Measurements from ENCODE around the gene FLRT2.

Gene FLRT2

DNA sequence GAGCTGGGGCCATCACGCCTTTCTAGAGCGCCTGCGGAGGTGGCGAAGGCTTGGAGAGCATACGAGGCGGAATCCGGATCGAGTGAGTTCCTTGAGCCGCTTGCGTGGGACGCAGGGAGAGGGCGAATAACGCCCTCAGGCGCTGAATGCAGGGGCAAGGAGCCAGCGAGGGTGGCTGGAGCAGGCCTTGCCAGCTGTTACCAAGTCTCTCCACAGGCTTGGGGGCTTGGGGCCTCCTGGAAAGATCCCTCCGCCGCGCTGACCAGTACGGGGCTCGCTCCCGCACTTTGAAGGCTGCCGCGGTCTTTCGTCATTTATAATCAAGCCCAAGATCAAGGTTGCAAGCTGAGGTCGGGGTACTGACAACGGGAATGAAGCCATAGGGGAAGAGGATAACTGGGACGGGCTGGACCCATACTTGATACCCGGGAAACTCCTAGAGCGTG is 1.2 kb downstream of the FLRT2 start:
- peak; percentile 7 for DNase-seq (ENCODE audit: low spot score)

DNA sequence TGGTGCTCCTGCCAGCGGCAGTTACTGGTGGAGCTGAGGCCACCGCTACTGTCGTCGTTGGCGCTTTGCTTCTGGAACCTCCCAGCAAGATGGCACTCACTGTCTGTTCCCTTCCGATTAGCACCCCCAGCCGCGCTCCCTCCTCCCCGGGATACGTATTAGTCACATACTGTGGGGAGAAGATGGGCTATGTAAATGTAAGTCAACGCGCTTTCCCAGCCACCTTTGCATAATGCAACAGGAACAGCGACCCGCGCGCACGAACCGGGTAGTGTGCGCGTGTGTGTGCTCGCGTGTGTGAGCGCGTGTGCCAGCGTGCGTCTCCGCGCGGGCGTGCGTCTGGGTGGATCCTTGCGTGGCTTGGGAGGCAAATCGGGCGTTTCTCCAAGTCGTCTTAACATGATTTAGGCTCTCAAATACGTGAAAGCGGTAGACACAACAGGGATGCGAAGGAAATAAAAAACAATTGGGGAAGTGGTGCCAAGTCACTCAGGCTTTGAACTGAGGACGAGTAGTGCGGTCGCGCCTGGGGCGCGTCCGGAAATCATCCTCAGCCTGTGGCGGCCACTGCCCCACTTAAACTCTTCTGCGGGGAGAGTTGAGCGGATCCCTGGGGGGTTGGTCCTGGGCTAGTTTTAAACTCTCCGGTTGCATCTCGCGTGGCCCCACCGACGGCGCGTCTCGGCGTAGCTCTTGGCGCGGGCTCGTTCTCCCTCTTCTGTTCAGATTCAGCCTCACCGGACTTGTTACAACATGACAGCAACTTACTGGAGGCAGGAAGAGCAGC is 1.8 kb downstream of the FLRT2 start:
- DNase-seq (ENCODE audit: low spot score) = peak; percentile 83

DNA sequence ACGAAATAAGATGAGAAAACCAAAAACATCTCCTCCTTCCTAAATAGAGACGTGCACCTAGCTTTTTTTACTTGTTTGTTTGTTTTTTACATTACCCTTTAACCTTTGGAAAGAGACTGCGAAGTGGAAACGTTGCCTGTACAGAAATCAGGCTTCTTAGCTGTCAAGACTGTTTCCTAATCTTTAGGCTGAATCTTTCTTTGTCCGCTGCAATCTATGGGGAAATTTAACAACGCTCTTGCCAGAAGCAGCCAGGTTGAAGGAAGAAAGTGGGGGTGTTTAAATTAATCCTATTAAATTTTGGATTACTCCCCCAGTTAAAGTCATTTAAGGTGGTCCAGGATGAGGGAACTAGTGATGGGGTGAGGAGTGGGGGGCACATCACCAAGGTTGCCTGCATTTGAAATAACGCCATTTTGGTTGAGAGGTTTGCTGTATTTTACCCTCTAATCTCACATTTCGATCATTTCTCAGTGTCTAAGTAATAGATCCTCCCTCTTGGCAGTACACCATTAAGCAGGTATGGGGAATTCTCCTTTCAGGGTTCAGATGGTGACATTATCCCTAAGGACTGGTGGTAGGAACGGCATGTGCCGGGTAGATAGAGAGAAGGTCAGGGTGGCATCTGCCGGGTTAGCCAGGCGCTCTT is 2.6 kb downstream of the FLRT2 start:
- DNase-seq (ENCODE audit: low spot score) = no peak

DNA sequence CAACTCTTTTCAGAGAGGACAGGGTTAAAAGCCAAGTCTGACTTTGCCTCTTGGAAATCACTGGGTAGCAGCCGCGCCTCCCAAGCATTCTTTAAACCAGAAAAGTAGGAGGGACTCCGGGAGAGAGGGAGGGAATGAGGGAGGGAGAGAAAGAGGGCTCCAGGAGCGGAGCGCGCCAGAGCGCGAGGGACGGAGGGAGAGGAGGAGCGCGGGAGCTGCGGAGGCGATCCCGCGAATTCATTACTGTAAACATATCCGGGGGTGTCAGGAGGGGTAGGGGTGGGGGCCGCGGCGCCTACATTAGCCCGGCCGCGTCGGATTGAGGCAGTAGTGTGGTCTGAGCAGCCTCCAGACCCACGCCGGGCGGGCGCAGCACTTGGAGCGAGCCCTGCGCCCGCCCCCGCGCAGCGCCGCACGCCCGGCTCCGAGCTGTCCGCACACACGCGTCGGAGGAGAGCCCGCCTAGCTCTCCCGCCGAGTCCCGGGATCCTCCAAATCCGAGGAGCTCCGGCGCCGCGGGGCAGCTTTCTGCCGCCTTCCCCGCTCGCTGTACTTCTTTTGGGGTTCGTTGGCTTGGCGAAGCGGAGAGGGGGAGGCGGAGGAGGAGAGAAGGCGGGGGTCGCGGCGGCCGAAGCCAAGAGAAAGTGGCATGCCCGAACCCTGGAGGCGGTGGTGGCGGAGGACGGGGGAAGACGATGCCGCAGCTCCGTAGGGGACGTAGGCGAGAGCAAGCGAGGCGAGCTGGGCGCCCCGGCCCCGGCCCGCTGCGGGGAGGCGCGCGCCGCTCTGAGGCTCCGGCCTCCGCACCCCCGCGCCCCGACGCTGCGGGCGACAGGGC is 3.3 kb downstream of the FLRT2 start:
- DNase-seq (ENCODE audit: low spot score) = peak; percentile 80

DNA sequence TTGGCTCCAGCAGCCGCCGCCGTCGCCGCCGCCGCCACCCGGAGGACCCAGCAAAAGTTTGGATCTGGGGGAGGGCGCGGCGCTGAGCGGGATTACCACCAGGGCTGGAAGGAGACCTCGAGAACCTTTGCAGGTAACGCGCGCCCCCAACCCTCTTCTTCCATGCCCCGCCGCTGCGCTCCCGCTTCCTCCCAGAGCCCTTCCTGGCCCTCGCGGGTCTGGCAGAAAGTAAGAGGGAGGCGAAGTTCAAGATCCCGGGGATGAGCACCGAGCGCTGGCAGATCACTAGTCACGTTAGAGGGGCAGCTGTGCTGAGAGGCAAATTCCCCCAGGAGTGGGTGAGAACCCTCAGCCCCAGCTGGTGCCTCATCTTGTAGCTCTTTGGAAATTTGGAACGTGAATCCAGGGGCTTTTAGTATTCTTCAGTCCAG is 3.9 kb downstream of the FLRT2 start:
- peak; percentile 7 for DNase-seq (ENCODE audit: low spot score)

DNA sequence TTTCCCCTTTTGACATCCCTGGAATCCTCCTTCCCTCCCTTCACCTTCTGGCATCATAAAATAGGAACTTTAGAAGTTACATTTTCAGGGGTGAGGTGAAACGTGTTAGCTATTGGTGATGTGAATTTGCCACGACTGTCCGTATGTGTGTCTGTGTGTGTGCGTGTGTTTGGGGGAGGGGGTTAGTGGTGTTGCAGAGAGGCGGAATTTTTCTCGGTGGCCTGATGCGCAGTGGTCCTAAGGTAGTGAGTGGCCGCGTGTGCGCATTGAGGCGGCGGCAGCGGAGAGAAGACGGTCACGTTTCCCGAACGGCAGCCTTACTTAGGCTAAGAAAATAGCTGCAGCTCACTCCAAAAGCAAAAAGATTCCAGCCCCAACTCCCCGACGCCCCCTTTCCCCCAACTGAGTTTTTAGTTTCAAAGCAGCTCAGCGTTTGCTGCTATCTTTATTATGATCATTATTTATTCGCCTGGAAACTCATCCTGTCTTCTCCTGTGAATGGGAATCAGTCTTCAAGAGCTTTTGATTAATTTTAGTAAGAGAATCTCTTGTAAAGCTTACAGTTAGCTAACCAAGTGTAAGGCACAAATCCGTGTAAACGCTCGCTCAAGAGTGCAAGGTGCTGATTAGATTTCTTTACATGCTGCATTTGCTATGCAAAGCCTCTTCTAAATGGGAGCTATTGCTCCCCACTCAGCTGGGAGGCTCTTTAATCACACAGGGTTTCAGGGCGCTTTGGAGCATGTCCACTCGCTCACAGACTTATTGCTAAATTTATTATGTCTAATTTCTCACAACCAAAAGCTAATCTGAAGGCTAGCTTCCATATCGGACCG is 4.7 kb downstream of the FLRT2 start:
- DNase-seq (ENCODE audit: low spot score) = peak; percentile 14

DNA sequence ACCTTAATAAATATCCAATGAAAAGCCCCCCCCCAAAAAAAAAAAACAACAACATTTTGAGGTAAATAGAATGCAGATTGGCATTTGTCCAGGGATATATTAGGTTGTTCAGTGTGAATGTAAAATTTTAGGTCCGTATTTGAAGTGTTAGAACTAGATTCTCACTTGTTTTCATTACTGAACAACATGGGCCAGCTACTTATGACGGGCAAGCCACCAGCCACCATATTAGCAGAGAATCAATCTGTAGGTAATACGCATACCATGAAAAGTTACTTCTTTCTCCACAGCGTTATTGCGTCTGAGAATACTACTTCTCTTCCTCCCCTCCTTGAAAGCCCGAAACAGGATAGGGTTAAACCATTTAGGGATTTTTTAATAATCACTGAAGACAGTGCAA is 5.4 kb downstream of the FLRT2 start:
- peak; percentile 11 for DNase-seq (ENCODE audit: low spot score)

DNA sequence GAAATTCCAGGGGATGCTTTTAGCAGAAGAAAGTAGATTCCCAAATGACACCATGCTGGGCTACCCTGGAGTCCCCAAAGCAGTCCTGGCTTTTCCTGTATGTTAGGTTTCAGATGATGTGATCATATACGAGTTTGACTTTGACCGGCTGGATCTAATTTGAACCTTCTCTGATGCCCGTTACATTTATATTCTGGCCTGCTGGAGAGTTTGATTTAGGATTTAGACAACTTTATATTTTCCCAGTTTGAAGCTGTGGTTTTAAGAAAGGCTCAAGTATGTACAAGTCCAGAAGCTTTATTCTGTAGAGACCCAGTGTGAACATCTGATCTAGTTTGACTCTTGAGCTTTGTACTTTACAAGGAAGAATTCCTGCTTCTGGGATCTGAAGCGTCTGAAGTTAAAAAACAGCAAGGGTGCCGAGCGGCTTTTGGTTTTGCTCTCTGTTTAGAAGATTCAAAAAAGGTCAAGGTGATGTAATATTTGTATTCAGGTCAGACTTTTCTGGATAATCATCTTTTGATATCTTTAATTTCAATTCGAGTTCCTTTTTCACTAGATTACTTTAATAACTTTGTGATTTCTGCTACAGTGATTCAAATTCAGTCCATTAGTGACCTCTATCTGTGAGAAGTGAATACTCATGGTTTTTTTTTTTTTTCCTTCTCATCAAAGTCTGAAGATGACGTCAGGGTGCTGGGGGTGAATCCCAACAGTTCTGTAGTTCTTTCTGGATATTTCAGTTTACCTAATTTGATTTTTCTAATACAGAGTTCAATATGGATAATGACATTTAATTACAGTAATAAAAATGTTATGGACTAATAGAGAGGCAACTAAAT is 6.3 kb downstream of the FLRT2 start:
- DNase-seq (ENCODE audit: low spot score) = peak; percentile 24

DNA sequence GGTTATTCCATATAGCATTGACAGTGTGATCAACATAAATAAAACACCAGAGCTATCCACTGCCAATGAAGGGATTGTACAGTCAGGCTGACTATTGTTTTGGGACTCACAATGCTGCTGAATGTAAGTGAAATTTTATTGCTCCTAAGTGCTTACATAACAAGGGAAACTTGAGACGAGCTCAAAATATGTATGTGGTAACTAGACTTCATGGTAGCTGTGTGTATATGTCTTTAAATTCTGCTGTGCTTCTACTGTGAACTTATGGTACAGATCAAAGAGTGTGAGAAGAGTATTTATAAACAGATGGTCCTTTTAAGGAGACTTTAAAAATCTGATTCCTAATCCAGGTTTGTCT is 6.9 kb downstream of the FLRT2 start:
- peak; percentile 11 for DNase-seq (ENCODE audit: low spot score)

DNA sequence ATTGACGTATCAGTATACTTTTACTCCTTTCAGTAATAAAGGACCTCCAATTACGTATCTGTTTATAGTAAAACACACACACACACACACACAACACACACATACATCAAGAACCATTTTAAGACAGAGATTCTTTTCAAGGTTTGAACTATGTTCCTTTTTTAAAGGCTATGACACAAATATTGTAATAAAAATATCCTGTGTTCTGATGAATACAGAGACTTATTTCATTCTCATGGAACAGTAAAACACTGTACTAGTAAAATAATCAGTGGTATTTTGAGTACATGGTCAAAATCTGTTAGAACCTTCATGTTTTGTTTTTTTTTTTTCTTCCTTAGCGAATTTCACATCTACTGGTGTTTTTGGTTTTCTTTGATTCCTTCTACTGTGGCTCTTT is 7.6 kb downstream of the FLRT2 start:
- no peak for DNase-seq (ENCODE audit: low spot score)

DNA sequence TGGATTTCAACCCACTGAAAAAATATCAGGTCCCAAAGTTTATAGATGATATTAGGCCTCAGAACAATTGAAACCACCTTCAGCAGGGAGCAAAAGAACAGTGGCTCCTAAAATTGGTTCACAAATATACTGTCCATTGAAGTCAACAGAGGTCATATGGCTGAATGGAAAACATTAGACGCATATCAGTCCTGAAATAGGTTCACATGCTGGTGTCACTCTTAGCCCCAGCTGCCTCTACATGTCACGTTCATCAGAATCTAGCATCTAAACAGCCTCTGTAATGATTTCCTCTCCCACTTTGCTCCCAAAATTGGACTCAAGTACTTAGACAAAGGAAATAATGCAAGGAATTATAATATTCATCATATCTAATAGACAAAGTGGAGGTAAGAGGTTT is 8.7 kb downstream of the FLRT2 start:
- DNase-seq (ENCODE audit: low spot score) = no peak

DNA sequence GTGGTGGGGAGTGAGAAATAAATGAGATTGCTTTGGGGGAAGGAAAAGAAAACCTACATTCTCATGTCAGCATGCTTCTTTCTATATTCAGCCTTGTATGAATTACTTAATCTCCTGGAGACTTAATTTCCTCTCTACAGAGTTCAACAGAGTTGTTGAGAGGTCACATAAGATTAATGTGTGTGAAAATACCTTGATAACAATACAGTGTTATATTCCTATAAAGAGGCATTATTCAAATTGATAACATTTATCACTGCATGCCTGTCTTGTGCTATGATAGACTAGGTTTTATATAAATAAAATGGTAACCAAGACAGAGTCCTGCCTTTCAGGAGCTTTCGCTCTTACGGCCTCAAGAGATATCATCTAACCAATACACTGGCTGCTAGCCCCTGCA is 9.6 kb downstream of the FLRT2 start:
- DNase-seq (ENCODE audit: low spot score) = no peak

DNA sequence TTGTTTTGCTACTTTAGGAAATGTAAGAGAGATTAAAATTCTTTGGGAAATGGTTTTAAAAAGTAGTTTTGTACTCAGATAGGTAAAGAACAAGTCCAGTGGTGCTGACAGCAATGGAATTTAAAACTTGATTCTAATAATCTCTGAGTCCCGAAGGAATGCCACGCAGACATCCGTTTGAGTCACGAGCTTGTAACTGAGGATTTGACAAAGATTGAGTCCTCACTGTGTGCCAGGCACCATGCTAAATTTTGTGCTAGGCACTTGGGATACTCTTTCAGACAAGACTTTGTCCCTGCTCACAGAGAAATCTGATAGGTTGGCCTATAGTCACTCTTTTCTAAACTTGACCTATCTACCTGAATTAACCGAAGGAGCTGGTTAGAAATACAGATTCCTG is 12.7 kb downstream of the FLRT2 start:
- DNase-seq (ENCODE audit: low spot score) = no peak

DNA sequence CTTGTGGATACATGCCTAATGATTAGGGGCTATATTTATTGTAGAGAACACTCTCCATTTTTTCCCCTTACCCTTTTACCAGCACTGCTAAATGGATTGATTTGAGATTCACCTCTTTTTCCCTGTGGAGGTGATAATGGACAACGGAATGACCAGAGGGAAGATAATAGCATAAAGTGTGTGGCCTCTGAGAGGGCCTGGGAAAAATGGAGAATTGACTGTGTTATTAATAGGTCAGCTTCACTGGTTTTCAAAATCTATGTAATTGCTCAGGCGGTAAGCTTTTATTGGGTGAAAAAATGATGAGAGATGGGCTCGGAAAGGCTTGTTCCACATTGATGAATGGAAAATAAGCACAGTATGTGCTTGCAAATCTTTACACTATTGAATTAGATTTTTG is 15.8 kb downstream of the FLRT2 start:
- no peak for DNase-seq (ENCODE audit: low spot score)

DNA sequence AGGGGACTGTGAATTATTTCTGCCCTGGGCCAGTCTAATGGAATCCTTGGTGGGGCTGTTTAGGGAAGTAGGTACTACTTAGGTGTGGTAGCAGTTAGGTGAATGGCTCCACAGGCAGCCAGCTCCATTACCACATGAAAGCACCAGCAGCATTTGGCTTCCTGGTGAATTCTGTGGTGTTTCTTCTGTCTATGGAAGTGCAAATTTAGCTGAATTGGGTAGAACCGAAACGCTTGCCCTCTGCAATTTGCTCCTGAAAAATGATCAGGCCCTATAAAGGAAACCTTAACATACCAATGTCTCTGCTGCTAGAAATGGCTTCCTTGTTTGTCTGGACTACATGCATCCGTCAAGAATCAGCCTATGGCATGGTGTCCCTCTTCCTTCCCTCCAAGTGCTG is 16.4 kb downstream of the FLRT2 start:
- no peak for DNase-seq (ENCODE audit: low spot score)

DNA sequence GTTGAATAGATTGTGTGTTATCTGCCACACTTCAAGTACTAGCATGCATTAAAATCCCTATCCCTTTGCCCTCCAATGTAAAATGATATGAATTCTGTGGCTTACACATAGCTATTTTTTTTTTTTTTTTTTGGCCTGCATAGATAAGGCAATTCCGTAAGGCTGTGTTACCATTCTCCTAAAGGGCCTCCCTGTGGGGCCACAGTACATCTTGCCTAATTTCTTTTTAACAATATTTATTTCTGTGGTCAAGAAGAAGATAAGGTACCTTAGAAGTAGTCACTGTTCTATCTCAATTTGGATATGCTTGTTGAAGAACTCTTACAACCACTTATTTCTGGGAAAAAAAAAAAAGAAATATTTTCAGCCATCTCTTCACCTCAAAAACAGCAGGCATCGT is 19.8 kb downstream of the FLRT2 start:
- no peak for DNase-seq (ENCODE audit: low spot score)

DNA sequence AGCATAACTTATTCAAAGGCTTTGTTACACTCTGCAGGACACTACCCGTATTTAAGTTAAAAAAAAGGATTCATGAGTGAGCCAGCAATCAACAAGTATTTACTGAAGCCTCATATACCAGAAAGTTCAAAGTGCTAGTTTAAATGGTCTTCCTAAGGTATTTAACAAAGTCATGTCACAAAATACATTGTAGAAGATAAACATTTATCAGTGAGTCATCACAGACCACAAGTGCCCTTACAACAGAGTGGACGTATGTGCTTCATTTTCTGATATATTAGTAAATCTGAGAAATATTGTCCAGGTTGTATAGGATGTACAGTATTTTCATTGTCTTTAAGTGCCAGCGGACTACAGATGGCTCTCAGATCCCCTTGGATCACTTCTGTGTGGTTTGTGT is 24.2 kb downstream of the FLRT2 start:
- no peak for DNase-seq (ENCODE audit: low spot score)

DNA sequence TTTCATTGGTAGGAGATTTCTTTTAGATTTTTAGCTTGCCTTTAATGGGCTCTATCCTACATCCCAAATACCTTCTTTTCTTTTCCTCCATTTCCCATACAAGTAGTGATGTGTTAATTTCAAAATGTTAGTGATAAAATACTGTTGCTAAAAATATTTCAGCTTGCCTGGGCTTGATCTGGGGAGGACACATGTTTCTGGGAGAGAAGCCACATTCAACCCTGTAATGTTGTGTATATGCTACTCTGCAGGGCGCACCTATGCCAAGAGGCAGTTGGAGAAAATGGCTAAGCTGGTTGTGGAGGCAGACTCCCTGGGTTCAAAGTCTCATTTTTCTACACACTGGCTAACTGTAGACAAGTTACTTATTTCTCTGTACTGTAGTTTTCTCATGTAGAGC is 26.3 kb downstream of the FLRT2 start:
- DNase-seq (ENCODE audit: low spot score) = no peak

DNA sequence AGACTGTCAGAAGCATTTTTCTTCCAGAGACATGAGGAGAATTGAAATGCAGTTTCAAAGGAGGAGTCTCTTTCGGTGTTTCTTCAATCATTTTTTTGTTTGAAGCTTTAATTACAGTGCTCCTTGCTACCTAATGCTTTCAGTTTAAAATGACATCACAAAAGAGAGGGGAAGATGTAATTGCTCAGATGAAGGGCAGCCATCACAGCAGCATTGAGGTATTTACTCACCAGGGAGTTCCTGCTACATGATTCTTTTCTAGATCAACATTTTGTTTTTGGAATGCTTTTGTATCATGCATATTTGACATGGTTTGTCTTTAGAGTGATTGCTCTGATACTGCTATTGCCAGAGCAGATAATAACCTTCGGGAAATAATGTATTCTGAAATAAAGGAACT is 28.6 kb downstream of the FLRT2 start:
- no peak for DNase-seq (ENCODE audit: low spot score)

DNA sequence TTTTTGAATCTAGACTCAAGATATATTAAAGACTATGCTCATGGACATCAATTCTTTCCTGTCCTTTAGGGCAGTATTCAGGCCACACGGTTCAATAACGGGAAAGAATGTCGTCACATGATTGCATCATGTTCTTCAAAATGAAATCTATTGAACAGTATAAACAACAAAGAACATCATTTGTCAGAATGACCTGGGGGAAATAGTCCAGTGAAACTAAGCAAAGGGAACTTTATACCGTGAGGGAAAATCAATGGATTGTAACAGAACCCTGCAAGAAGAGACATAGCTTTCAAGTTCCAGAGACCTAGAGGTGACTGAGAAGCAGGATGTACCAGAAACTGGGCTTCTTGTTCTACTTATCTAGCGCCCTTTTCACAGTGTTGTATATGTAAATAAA is 32.7 kb downstream of the FLRT2 start:
- no peak for DNase-seq (ENCODE audit: low spot score)

All from putamen (tissue), 1 donor.